ENCODE data around the gene ARID1B. TPM values are rescaled to one million over a fixed set of nuclear protein-coding genes. Genes with fewer than 3 reads are reported as not detected.

ARID1B gene
- total RNA-seq, 1 experiment from 2014 or later: 91.7 TPM

GRCh38 chr6:156984178-156984738 lies 207.1 kb downstream of the ARID1B start:
- intact Hi-C loops (cut with micrococcal nuclease; ENCODE audit: unreplicated experiment): no loop called here
- no peak for ATAC-seq
- Histone ChIP-seq H3K36me3 (ENCODE audit: control insufficient read depth, insufficient read depth, low read length) (no peaks in the 10 kb centered on the region), H3K27me3 (ENCODE audit: control insufficient read depth, insufficient read depth, low read length) (no peaks in the 10 kb centered on the region), H3K27ac (ENCODE audit: low read length) (no peak overlapping the region), H3K9me3 (ENCODE audit: control insufficient read depth, insufficient read depth, low read depth, low read length) (no peaks in the 10 kb centered on the region), H3K4me1 (ENCODE audit: control insufficient read depth, insufficient read depth, low read length) (peaks cover 40% of the 10 kb centered on the region), H3K4me3 (ENCODE audit: low read depth in 2 of 2, low read length in 2 of 2) (no peak overlapping the region)
- TF ChIP-seq REST (IDR thresholded peaks at IDR 0.05; ENCODE audit: insufficient read depth in 1 of 2, low read depth in 2 of 2, low read length in 1 of 2): no peak
- TF ChIP-seq TCF7L2 (IDR thresholded peaks at IDR 0.05; ENCODE audit: low read depth, low read length): no peak
- no peak for TF ChIP-seq CTCF (IDR thresholded peaks at IDR 0.05)
- no peak for TF ChIP-seq POLR2AphosphoS5 (IDR thresholded peaks at IDR 0.05; ENCODE audit: low read depth, low read length)
- TF ChIP-seq SIN3A (IDR thresholded peaks at IDR 0.05; ENCODE audit: borderline replicate concordance, insufficient read depth, low read depth, low read length): no peak
- in situ Hi-C loops (cut with HindIII; ENCODE audit: low pct_unique_long_range_greater_than_20kb, low sequenced_read_pairs): no loop called here
- CTCF ChIA-PET: no interaction called here
- DNase-seq (ENCODE audit: low read depth, low spot score): no peak
- POLR2A ChIA-PET: no interaction called here
- BruUV-seq (replicated peaks): TSS peak; percentile 20

GRCh38 chr6:156985309-156985708 lies 208.1 kb downstream of the ARID1B start:
- in situ Hi-C loops (cut with HindIII; ENCODE audit: low pct_unique_long_range_greater_than_20kb, low sequenced_read_pairs) (no loop called here), intact Hi-C loops (cut with micrococcal nuclease; ENCODE audit: unreplicated experiment) (no loop called here)
- Histone ChIP-seq H3K27me3 (ENCODE audit: control insufficient read depth, insufficient read depth, low read length) (no peaks in the 10 kb centered on the region), H3K27ac (ENCODE audit: low read length) (no peak overlapping the region), H3K36me3 (ENCODE audit: control insufficient read depth, insufficient read depth, low read length) (no peaks in the 10 kb centered on the region), H3K4me1 (ENCODE audit: control insufficient read depth, insufficient read depth, low read length) (peaks cover 34% of the 10 kb centered on the region), H3K4me3 (ENCODE audit: low read depth in 2 of 2, low read length in 2 of 2) (no peak overlapping the region), H3K9me3 (ENCODE audit: control insufficient read depth, insufficient read depth, low read depth, low read length) (no peaks in the 10 kb centered on the region)
- POLR2A ChIA-PET: interaction anchor here (0.5 kb wide), 1 partner anchor 69 kb away, joined by 5 read pairs; no protein-coding TSS in a partner anchor
- CTCF ChIA-PET: no interaction called here
- DNase-seq (ENCODE audit: low read depth, low spot score): no peak
- ATAC-seq: no peak
- TF ChIP-seq SIN3A (IDR thresholded peaks at IDR 0.05; ENCODE audit: borderline replicate concordance, insufficient read depth, low read depth, low read length) (no peak), POLR2AphosphoS5 (IDR thresholded peaks at IDR 0.05; ENCODE audit: low read depth, low read length) (no peak), TCF7L2 (IDR thresholded peaks at IDR 0.05; ENCODE audit: low read depth, low read length) (no peak), CTCF (IDR thresholded peaks at IDR 0.05) (no peak), REST (IDR thresholded peaks at IDR 0.05; ENCODE audit: insufficient read depth in 1 of 2, low read depth in 2 of 2, low read length in 1 of 2) (no peak)
- BruUV-seq (replicated peaks): no TSS peak
